DND-41 (cell line): ENCODE data around the gene BTC.

Experiments used
- ATAC-seq: fragments of 200-7000 bp; cut with Tn5 transposase; 3 replicates; pipeline ENCODE4 v1.9.1; 2021; ENCODE audit warnings: low read depth; ENCODE audit not compliant: insufficient read depth
- DNase-seq: peaks from one replicate; pipeline ENCODE4 v3.0.0-alpha.2; 2020
- H2AFZ ChIP-seq: 2 replicates; pipeline ENCODE4 v1.6.0; 2012; ENCODE audit warnings: low read depth, low read length
- H3K27ac ChIP-seq: 2 replicates; pipeline ENCODE4 v1.5.1; 2012; ENCODE audit warnings: low read length, inconsistent platforms
- H3K27me3 ChIP-seq: fragments of 200-600 bp; sonication (generic); 2 replicates; pipeline ENCODE4 v1.6.0; 2012; ENCODE audit warnings: low read length, mild to moderate bottlenecking, inconsistent platforms; ENCODE audit not compliant: insufficient read depth, poor library complexity
- H3K36me3 ChIP-seq: 2 replicates; pipeline ENCODE4 v1.5.1; 2012; ENCODE audit warnings: low read length, inconsistent platforms; ENCODE audit not compliant: insufficient read depth
- H3K4me1 ChIP-seq: 2 replicates; pipeline ENCODE4 v1.5.1; 2012; ENCODE audit warnings: mild to moderate bottlenecking, low read length; ENCODE audit not compliant: insufficient read depth
- H3K4me2 ChIP-seq: 2 replicates; pipeline ENCODE4 v1.6.0; 2012; ENCODE audit warnings: mild to moderate bottlenecking, moderate library complexity, low read length, inconsistent platforms; ENCODE audit not compliant: insufficient read depth
- H3K4me3 ChIP-seq, 2 experiments: fragments of 200-600 bp in 1 of 2; shearing (Covaris generic) in 1 of 2; 2 replicates each; pipeline ENCODE4 v1.5.1; 2012 to 2016; ENCODE audit warnings: inconsistent platforms in 2 of 2, low read length in 2 of 2, mild to moderate bottlenecking in 2 of 2, low read depth in 1 of 2, moderate library complexity in 1 of 2
- H3K79me2 ChIP-seq: 2 replicates; pipeline ENCODE4 v1.6.0; 2012; ENCODE audit warnings: low read length, inconsistent platforms; ENCODE audit not compliant: insufficient read depth
- H3K9ac ChIP-seq: 2 replicates; pipeline ENCODE4 v1.6.0; 2012; ENCODE audit warnings: low read depth, mild to moderate bottlenecking, inconsistent platforms, low read length, moderate library complexity
- H3K9me3 ChIP-seq: 2 replicates; pipeline ENCODE4 v1.5.1; 2012; ENCODE audit warnings: low read length, moderate library complexity, mild to moderate bottlenecking, inconsistent platforms; ENCODE audit not compliant: insufficient read depth, severe bottlenecking
- H4K20me1 ChIP-seq: 2 replicates; pipeline ENCODE4 v1.6.0; 2012; ENCODE audit warnings: low read length; ENCODE audit not compliant: insufficient read depth
- EZH2 ChIP-seq: IDR thresholded peaks from 3 replicates; pipeline ENCODE4 v1.6.1; 2012; ENCODE audit warnings: borderline replicate concordance, low read depth, mild to moderate bottlenecking, moderate library complexity, low read length, inconsistent platforms; ENCODE audit not compliant: severe bottlenecking
- TF ChIP-seq, protein P1 (sequence below): IDR thresholded peaks from 2 replicates; pipeline ENCODE4 v1.5.1; 2012; ENCODE audit warnings: borderline replicate concordance, low read length, moderate library complexity, mild to moderate bottlenecking; ENCODE audit not compliant: poor library complexity, severe bottlenecking; ENCODE audit errors: extremely low read depth

BTC gene

DNA sequence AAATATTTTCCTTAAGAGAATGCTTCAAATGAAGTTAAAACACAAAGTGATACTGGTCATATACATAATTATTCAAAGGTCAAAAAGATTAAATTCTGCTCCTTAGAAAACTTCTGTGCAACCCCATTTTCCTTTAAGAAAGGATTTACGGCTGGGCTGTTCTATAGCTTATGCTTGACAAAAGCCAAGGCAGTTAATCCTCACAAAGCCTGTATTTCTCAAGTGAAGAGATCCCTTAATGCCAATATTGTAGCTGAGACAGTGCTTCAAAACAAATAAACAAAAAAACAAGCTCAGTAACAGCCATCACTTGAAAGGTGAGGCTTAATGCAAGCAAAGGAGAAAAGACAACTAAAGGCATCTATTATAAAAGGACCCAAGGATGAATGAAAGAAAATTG is 42.5 kb downstream of the BTC start:
- Histone ChIP-seq H4K20me1 (no peaks in the 10 kb centered on the region), H2AFZ (no peak overlapping the region), H3K36me3 (no peaks in the 10 kb centered on the region), H3K27me3 (no peaks in the 10 kb centered on the region), H3K9ac (no peak overlapping the region), H3K4me3 (no peak overlapping the region), H3K79me2 (no peaks in the 10 kb centered on the region), H3K4me2 (no peak overlapping the region), H3K27ac (no peak overlapping the region), H3K9me3 (no peaks in the 10 kb centered on the region), H3K4me1 (no peaks in the 10 kb centered on the region)
- no peak for ATAC-seq
- TF ChIP-seq EZH2: no peak
- TF ChIP-seq, protein P1, sequence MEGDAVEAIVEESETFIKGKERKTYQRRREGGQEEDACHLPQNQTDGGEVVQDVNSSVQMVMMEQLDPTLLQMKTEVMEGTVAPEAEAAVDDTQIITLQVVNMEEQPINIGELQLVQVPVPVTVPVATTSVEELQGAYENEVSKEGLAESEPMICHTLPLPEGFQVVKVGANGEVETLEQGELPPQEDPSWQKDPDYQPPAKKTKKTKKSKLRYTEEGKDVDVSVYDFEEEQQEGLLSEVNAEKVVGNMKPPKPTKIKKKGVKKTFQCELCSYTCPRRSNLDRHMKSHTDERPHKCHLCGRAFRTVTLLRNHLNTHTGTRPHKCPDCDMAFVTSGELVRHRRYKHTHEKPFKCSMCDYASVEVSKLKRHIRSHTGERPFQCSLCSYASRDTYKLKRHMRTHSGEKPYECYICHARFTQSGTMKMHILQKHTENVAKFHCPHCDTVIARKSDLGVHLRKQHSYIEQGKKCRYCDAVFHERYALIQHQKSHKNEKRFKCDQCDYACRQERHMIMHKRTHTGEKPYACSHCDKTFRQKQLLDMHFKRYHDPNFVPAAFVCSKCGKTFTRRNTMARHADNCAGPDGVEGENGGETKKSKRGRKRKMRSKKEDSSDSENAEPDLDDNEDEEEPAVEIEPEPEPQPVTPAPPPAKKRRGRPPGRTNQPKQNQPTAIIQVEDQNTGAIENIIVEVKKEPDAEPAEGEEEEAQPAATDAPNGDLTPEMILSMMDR: no peak
- no peak for DNase-seq

DNA sequence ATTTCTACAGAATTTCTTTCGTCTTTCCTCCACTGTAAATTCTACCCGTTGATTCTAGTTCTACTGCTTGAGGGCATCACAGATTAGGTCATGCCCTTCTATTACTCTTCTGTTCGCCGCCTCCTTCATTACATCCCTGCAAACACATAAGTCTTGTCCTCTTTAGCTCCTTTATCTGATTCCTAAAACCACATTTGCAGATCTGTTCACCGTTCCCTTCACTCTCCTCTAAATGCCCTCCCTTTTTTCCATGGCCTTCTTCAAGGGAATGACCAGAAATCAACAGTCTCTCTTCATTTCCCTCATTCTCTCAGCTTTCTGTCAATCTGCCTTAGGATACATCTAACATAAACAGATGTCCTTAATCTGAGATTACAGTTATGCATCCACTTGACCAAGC is 43.1 kb downstream of the BTC start:
- no peak overlapping the region for H3K4me3 ChIP-seq
- H4K20me1 ChIP-seq: no peaks in the 10 kb centered on the region
- no peaks in the 10 kb centered on the region for H3K79me2 ChIP-seq
- no peak overlapping the region for H3K4me2 ChIP-seq
- no peak for DNase-seq
- H2AFZ ChIP-seq: no peak overlapping the region
- H3K27me3 ChIP-seq: no peaks in the 10 kb centered on the region
- H3K36me3 ChIP-seq: no peaks in the 10 kb centered on the region
- H3K9me3 ChIP-seq: no peaks in the 10 kb centered on the region
- no peaks in the 10 kb centered on the region for H3K4me1 ChIP-seq
- TF ChIP-seq EZH2: no peak
- TF ChIP-seq, protein P1: no peak
- no peak overlapping the region for H3K9ac ChIP-seq
- no peak for ATAC-seq
- H3K27ac ChIP-seq: no peak overlapping the region

DNA sequence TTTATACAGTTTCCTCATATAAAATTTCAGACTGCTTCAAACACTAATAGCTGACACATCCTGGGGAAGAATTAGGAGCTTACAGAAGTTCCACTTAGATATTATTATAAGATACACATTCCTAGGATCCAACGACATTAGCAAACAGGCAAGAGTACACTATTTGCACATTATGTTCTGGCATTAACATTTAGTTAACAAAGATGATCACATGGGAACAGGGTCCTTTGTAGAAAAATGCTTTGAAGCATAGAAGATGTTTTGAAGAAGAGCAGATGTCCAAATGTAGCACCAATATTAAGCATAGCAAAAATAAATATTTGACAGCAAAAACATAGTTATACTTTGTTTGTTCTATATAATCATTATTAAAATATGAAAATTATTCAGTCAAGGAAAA is 52.1 kb downstream of the BTC start:
- DNase-seq: no peak
- H3K27ac ChIP-seq: no peak overlapping the region
- H4K20me1 ChIP-seq: no peaks in the 10 kb centered on the region
- TF ChIP-seq, protein P1: no peak
- no peak for TF ChIP-seq EZH2
- no peaks in the 10 kb centered on the region for H3K4me1 ChIP-seq
- H3K4me3 ChIP-seq: no peak overlapping the region
- no peaks in the 10 kb centered on the region for H3K27me3 ChIP-seq
- no peaks in the 10 kb centered on the region for H3K36me3 ChIP-seq
- H3K4me2 ChIP-seq: no peak overlapping the region
- no peak overlapping the region for H2AFZ ChIP-seq
- no peak for ATAC-seq
- no peak overlapping the region for H3K9ac ChIP-seq
- no peaks in the 10 kb centered on the region for H3K79me2 ChIP-seq
- no peaks in the 10 kb centered on the region for H3K9me3 ChIP-seq

DNA sequence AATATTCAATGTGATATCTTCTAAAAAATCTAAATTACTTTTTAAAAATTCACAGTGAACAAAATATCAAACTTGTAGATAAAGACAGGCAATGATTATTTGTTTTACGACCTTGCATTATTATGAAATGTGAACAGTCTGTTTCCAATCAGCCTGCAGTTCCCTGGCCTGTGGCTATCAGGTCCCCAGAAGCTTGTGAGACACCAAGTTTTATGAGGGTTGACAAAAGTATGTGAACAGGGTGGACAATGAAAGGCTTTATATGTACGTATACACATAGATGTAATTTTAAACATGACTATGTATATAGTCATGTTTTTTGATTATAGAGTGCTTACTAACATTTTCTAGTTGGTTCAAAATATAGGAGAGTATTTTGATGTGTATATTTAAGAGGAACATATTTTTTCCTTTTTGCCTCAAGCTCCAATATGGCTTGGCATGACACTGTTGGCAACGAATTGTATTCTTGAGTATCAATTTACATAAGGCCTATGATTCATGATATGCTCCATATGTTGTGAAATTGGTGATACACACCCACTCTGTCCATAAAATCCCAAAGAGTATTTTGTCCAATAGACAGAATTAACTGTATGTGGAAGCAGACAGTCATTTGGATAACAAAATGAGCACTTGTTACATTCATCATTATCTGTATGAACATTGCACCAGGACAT is 55.7 kb downstream of the BTC start:
- Histone ChIP-seq H3K79me2 (no peaks in the 10 kb centered on the region), H3K27me3 (no peaks in the 10 kb centered on the region)
- DNase-seq: no peak

More for the DNA sequence above, 55.7 kb downstream of the BTC start:
- H4K20me1 ChIP-seq: no peaks in the 10 kb centered on the region
- H3K4me1 ChIP-seq: no peaks in the 10 kb centered on the region
- no peak overlapping the region for H3K4me2 ChIP-seq
- no peak overlapping the region for H3K4me3 ChIP-seq
- H3K27ac ChIP-seq: no peak overlapping the region
- H3K9me3 ChIP-seq: no peaks in the 10 kb centered on the region
- TF ChIP-seq EZH2: no peak
- TF ChIP-seq, protein P1: no peak
- no peak for ATAC-seq
- H3K36me3 ChIP-seq: no peaks in the 10 kb centered on the region
- H2AFZ ChIP-seq: no peak overlapping the region
- H3K9ac ChIP-seq: no peak overlapping the region
